ENCODE results near the gene ATP2C1.
"Not testable (repeated sequence)": the region's sequence is repeated elsewhere in the genome, so short reads cannot be mapped to it uniquely, and the experiment has no call there.

Gene ATP2C1

DNA sequence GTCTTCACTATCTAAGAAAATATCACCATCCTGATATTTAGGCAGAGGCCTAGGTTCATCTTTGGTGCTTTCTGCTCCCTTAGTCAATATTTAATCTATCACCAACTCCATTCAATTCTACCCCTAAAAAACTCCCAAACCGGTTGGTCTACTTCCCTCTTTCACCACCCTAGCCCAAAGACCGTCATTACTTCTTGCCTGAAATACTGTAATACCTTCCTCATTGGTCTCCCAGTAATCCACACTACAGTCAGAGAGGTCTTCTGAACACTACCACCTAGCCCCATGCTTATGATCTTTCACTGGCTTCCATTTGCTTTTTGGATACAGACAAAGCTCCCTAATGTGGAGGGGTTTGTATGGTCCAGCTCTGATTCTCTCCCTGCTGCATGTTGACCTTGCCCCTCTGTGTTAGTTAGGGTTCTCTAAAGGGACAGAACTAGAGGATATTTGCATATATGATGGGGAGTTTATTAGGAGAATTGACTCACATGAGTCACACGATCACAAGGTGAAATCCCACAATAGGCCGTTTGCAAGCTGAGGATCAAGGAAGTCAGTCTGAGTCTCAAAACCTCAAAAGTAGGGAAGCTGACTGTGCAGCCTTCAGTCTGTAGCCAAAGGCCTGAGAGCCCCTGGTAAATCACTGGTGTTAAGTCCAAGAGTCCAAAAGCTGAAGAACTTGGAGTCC, 36.4 kb upstream of the ATP2C1 start:
- H3K4me1 ChIP-seq (ENCODE audit: control insufficient read depth, insufficient read depth, low read length, unreplicated experiment), result no peaks in the 10 kb centered on the region
- peaks cover 61% of the 10 kb centered on the region for H3K27me3 ChIP-seq (ENCODE audit: insufficient read depth, low read length)
- H3K4me3 ChIP-seq (ENCODE audit: low read depth, low read length), result no peak overlapping the region

DNA sequence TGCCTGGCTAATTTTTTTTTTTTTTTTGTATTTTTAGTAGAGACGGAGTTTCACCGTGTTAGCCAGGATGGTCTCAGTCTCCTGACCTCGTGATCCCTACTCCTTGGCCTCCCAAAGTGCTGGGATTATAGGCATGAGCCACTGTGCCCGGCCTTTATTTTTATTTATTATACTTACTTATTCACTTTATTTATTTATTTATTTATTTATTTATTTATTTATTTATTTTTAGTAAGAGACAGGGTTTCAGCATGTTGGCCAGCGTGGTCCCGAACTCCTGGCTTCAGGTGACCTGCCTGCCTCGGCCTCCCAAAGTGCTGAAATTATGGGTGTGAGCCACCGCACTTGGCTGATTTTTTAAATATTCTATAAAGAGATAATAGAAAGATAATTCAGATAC, 31.8 kb upstream of the ATP2C1 start:
- H3K4me1 ChIP-seq (ENCODE audit: control insufficient read depth, insufficient read depth, low read length, unreplicated experiment); H2AFZ ChIP-seq (ENCODE audit: low read length, unreplicated experiment); H3K79me2 ChIP-seq (ENCODE audit: control insufficient read depth, insufficient read depth, low read length, unreplicated experiment); H3K36me3 ChIP-seq (ENCODE audit: insufficient read depth, low read length); H3K4me3 ChIP-seq (ENCODE audit: low read depth, low read length); H3K27ac ChIP-seq (ENCODE audit: low read depth, low read length): not testable (repeated sequence)
- peaks cover 36% of the 10 kb centered on the region for H3K27me3 ChIP-seq (ENCODE audit: insufficient read depth, low read length)

More for the DNA sequence above, 36.4 kb upstream of the ATP2C1 start:
- Histone ChIP-seq H3K27ac (ENCODE audit: low read depth, low read length) (no peak overlapping the region), H3K79me2 (ENCODE audit: control insufficient read depth, insufficient read depth, low read length, unreplicated experiment) (no peaks in the 10 kb centered on the region), H3K36me3 (ENCODE audit: insufficient read depth, low read length) (no peaks in the 10 kb centered on the region), H2AFZ (ENCODE audit: low read length, unreplicated experiment) (no peak overlapping the region)

DNA sequence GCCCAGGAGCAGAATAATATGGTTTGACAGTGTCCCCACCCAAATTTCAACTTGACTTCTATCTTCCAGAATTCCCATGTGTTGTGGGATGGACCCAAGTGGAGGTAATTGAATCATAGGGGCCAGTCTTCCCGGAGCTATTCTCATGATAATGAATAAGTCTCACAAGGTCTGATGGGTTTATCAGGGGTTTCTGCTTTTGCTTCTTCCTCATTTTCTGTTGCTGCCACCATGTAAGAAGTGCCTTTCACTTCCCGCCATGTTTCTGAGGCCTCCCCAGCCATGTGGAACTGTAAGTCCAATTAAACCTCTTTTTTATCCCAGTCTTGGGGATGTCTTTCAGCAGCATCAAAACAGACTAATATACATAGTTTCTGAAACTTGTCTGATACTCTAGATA, 28.4 kb upstream of the ATP2C1 start:
- H3K79me2 ChIP-seq (ENCODE audit: control insufficient read depth, insufficient read depth, low read length, unreplicated experiment), result no peaks in the 10 kb centered on the region
- peaks cover 10% of the 10 kb centered on the region for H3K27me3 ChIP-seq (ENCODE audit: insufficient read depth, low read length)
- no peaks in the 10 kb centered on the region for H3K4me1 ChIP-seq (ENCODE audit: control insufficient read depth, insufficient read depth, low read length, unreplicated experiment)
- H2AFZ ChIP-seq (ENCODE audit: low read length, unreplicated experiment), result no peak overlapping the region
- H3K27ac ChIP-seq (ENCODE audit: low read depth, low read length), result no peak overlapping the region
- no peaks in the 10 kb centered on the region for H3K36me3 ChIP-seq (ENCODE audit: insufficient read depth, low read length)
- no peak overlapping the region for H3K4me3 ChIP-seq (ENCODE audit: low read depth, low read length)

DNA sequence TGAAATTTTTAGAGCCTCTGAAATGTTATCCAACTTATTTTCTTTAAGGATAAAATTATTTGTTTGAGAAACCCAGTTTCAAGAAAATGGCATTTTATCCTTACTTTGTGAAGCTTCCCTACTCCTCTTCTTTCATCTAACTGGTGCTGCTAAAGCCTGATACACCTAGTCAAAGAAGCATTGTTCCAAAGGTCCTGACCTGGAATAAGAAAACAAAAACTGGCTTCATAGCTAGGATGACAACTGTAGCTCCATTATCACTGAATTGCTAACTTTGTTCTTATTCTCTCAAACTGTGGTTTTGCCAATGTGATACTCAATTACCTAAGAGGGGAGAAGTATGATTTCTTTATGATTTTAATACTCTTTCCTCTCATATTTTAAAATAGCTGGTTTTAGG, 27.6 kb upstream of the ATP2C1 start:
- Histone ChIP-seq H3K4me3 (ENCODE audit: low read depth, low read length) (no peak overlapping the region), H3K36me3 (ENCODE audit: insufficient read depth, low read length) (no peaks in the 10 kb centered on the region), H3K27ac (ENCODE audit: low read depth, low read length) (no peak overlapping the region), H2AFZ (ENCODE audit: low read length, unreplicated experiment) (no peak overlapping the region), H3K4me1 (ENCODE audit: control insufficient read depth, insufficient read depth, low read length, unreplicated experiment) (no peaks in the 10 kb centered on the region), H3K27me3 (ENCODE audit: insufficient read depth, low read length) (0 out of 2 replicates have a peak, but pooled peaks cover 4% of the 10 kb centered on the region), H3K79me2 (ENCODE audit: control insufficient read depth, insufficient read depth, low read length, unreplicated experiment) (no peaks in the 10 kb centered on the region)

DNA sequence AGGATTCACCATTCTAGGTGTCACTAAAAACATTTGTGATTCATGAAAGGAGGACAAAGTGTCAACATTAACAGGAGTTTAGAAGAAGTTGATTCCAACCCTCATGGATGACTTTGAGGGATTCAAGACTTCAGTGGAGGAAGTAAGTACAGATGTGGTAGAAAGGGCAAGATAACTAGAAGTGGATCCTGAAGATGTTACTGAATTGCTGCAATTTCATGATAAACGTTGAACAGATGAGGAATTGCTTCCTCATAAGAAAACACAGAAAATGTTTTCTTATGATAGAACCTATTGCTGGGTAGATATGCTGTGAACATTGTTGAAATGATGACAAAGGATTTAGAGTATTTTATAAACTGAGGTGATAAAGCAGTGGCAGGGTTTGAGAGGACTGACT, 23.5 kb upstream of the ATP2C1 start:
- Histone ChIP-seq H3K79me2 (ENCODE audit: control insufficient read depth, insufficient read depth, low read length, unreplicated experiment) (no peaks in the 10 kb centered on the region), H2AFZ (ENCODE audit: low read length, unreplicated experiment) (no peak overlapping the region), H3K4me3 (ENCODE audit: low read depth, low read length) (no peak overlapping the region), H3K27ac (ENCODE audit: low read depth, low read length) (no peak overlapping the region), H3K4me1 (ENCODE audit: control insufficient read depth, insufficient read depth, low read length, unreplicated experiment) (no peaks in the 10 kb centered on the region), H3K27me3 (ENCODE audit: insufficient read depth, low read length) (no peaks in the 10 kb centered on the region), H3K36me3 (ENCODE audit: insufficient read depth, low read length) (no peaks in the 10 kb centered on the region)

DNA sequence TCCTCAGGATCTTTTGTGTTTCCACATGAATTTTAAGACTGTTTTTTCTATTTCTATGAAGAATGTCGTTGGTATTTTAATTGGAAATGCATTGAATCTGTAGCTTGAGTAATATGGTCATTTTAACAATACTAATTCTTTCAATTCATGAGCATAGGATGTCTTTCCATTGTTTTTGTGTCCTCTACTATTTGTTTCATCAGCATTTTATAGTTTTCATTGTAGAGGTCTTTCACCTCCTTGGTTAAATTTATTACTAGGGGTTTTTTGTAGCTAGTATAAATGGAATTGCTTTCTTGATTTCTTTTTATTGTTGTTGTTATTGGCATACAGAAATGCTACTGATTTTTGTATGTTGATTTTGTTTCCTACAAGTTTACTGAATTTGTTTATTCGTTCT, 17.3 kb upstream of the ATP2C1 start:
- Histone ChIP-seq H3K79me2 (ENCODE audit: control insufficient read depth, insufficient read depth, low read length, unreplicated experiment) (no peaks in the 10 kb centered on the region), H2AFZ (ENCODE audit: low read length, unreplicated experiment) (no peak overlapping the region), H3K27me3 (ENCODE audit: insufficient read depth, low read length) (0 out of 2 replicates have a peak, but pooled peaks cover 7% of the 10 kb centered on the region), H3K27ac (ENCODE audit: low read depth, low read length) (no peak overlapping the region), H3K36me3 (ENCODE audit: insufficient read depth, low read length) (no peaks in the 10 kb centered on the region), H3K4me3 (ENCODE audit: low read depth, low read length) (no peak overlapping the region), H3K4me1 (ENCODE audit: control insufficient read depth, insufficient read depth, low read length, unreplicated experiment) (no peaks in the 10 kb centered on the region)

DNA sequence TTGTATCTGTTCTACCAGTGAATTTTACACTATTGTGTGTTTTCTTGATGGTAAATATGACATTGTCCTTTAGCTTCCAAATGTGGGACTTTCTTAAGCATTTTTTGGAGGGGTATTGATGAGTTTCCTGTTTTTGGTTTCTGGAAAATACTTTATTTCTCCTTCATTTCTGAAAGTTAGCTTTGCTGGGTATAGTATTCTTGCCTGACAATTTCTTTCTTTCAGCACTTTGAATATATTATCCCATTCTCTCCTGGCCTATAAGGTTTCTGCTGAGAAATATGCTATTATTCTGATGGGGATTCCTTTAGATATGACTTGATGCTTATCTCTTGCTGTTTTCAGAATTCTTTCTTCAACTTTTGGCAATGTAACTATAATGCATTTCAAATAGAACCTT, 15.4 kb upstream of the ATP2C1 start:
- Histone ChIP-seq H3K4me3 (ENCODE audit: low read depth, low read length) (no peak overlapping the region), H3K79me2 (ENCODE audit: control insufficient read depth, insufficient read depth, low read length, unreplicated experiment) (no peaks in the 10 kb centered on the region), H2AFZ (ENCODE audit: low read length, unreplicated experiment) (no peak overlapping the region), H3K4me1 (ENCODE audit: control insufficient read depth, insufficient read depth, low read length, unreplicated experiment) (no peaks in the 10 kb centered on the region), H3K36me3 (ENCODE audit: insufficient read depth, low read length) (no peaks in the 10 kb centered on the region), H3K27me3 (ENCODE audit: insufficient read depth, low read length) (0 out of 2 replicates have a peak, but pooled peaks cover 7% of the 10 kb centered on the region), H3K27ac (ENCODE audit: low read depth, low read length) (no peak overlapping the region)

DNA sequence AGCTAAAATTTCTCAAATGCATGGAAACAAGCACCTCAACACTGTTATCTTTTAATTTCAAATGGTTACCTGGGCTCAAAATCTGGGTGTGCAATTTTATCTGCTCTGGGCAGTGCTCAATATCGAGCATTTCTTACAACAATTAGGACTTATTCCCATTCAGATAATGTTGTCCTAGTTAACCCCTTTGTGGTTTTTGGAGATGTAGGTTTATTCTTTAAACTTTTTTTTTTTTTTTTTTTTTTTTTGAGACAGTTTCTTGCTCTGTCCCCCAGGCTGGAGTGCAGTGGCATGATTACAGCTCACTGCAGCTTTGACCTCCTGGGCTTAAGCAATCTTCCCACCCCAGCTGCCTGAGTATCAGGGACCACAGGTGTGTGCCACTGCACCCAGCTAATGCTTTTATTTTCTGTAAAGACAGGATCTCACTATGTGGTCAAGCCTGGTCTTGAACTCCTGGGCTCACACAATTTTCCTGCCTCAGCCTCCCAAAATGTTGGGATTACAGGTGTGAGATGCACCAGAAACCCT, 4.4 kb upstream of the ATP2C1 start:
- Histone ChIP-seq H3K4me1 (ENCODE audit: control insufficient read depth, insufficient read depth, low read length, unreplicated experiment) (no peaks in the 10 kb centered on the region), H3K27me3 (ENCODE audit: insufficient read depth, low read length) (0 out of 2 replicates have a peak, but pooled peaks cover 6% of the 10 kb centered on the region), H2AFZ (ENCODE audit: low read length, unreplicated experiment) (no peak overlapping the region), H3K4me3 (ENCODE audit: low read depth, low read length) (no peak overlapping the region), H3K79me2 (ENCODE audit: control insufficient read depth, insufficient read depth, low read length, unreplicated experiment) (peaks cover 4% of the 10 kb centered on the region), H3K36me3 (ENCODE audit: insufficient read depth, low read length) (no peaks in the 10 kb centered on the region), H3K27ac (ENCODE audit: low read depth, low read length) (no peak overlapping the region)

DNA sequence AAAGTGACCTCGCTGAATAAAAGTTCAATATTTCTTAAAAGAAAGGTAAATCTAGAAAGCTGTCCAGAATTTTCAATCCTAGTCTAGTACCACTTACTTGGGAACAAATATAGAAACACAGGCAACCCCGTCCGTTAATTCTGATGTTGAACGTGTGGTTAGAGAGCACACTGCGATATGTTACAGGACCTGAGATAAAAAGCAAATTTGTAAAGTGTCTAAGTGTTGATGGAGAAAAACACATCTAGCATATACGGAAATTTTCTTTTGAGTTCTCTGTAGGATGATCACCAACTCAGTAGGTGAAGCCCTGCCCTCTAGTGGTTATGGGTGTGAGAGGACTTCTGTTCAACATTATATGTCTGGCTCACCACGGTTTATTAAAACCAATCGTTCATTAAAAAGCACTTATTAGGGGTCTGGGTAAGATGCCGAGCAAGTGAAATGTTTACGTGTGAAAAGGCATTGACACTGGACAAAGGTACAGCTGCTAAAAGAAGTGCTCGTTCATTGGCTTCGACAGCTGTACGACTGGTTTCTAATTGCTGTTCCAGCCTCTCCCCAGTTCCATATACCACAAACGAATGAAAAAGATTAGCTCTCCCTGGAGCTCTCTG, 1.0 kb upstream of the ATP2C1 start:
- Histone ChIP-seq H3K79me2 (ENCODE audit: control insufficient read depth, insufficient read depth, low read length, unreplicated experiment) (peaks cover 38% of the 10 kb centered on the region), H3K4me1 (ENCODE audit: control insufficient read depth, insufficient read depth, low read length, unreplicated experiment) (peaks cover 13% of the 10 kb centered on the region), H2AFZ (ENCODE audit: low read length, unreplicated experiment) (peak overlapping the region; percentile 93), H3K36me3 (ENCODE audit: insufficient read depth, low read length) (no peaks in the 10 kb centered on the region), H3K27me3 (ENCODE audit: insufficient read depth, low read length) (no peaks in the 10 kb centered on the region), H3K27ac (ENCODE audit: low read depth, low read length) (peak overlapping the region; percentile 81), H3K4me3 (ENCODE audit: low read depth, low read length) (peak overlapping the region; percentile 91)

DNA sequence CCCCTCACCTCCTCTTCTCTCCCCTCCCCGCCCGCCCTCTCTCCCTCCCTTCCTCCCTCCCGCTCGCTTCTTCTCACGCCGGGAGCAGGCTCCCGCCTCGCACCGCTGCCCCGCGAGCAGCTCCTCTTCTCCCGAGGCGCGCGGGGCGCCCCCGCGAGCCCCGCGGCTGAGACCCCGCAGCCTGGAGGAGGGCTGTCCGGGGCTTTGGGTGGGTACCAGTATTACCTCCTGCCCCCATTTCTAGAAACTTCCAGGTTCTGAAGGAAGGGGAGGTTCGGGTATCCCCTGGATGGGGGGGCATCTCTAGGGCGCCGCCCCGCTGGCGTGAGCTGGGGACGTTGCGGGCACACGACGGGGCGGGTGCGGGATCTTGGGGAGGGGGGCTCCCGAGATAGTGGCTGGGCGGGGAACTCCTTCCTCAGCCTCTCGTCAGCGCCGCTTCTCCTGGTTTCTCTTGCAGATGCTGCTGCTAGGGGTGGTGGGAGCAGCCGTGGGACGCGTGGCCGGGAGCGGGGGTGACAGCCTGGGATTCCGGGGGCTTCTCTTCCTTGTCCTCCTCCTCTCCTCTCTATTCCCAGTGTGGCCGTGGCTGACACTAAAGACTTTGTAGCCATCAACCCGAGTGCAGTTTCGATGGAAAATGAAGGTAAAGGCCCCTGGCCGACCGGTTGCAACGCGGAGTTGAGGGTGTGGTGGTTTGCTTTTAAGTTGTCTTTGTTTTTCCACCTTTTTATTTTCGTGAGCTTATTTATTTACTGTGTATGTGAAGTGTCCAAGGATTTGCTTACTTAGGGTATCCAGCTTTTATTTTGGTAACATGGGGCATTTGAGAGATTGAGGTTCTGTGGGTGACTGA, 474 bp downstream of the ATP2C1 start:
- peak overlapping the region; percentile 91 for H3K4me3 ChIP-seq (ENCODE audit: low read depth, low read length)
- no peaks in the 10 kb centered on the region for H3K27me3 ChIP-seq (ENCODE audit: insufficient read depth, low read length)
- peaks cover 53% of the 10 kb centered on the region for H3K79me2 ChIP-seq (ENCODE audit: control insufficient read depth, insufficient read depth, low read length, unreplicated experiment)
- peak overlapping the region; percentile 65 for H3K27ac ChIP-seq (ENCODE audit: low read depth, low read length)
- H3K36me3 ChIP-seq (ENCODE audit: insufficient read depth, low read length), result no peaks in the 10 kb centered on the region
- H3K4me1 ChIP-seq (ENCODE audit: control insufficient read depth, insufficient read depth, low read length, unreplicated experiment), result peaks cover 13% of the 10 kb centered on the region
- peak overlapping the region; percentile 92 for H2AFZ ChIP-seq (ENCODE audit: low read length, unreplicated experiment)

Measured in ACC112 (cell line).